K562 (cell line): ENCODE data around the gene UNC13A. TPM values are rescaled to one million over a fixed set of nuclear protein-coding genes. Genes with fewer than 3 reads are reported as not detected.

ENCODE experiments used
- ATAC-seq: fragments of 200-7000 bp; cut with Tn5 transposase; 3 replicates; pipeline ENCODE4 v1.9.1; 2020; ENCODE audit warnings: moderate library complexity
- BruUV-seq: library from RNA; stranded (reverse); fragments of 400-500 nt; replicated peaks from 2 replicates; lab custom pipeline; 2021; lab: Mats Ljungman, UMichigan
- CTCF ChIA-PET: fragments of 300-600 bp; formaldehyde crosslinking; extraction: SDS; loops from one replicate; lab custom pipeline; 2021; ENCODE audit warnings: low intra/inter-chr PET ratio; lab: Yijun Ruan, JAX
- POLR2A ChIA-PET: fragments of 300-600, 350-650 bp; sonication (Branson Sonifier 250); formaldehyde crosslinking; extraction: SDS; loops from one replicate; lab custom pipeline; 2021; ENCODE audit warnings: antibody characterized with exemption, inconsistent platforms; lab: Yijun Ruan, JAX
- DNase-seq, 4 experiments: peaks; one replicate each; pipeline versions ENCODE4 v3.0.0 to v3.0.0-alpha.2; 2011 to 2018; ENCODE audit warnings: low spot score in 3 of 4, mixed read lengths in 3 of 4; ENCODE audit errors: extremely low read depth in 1 of 4
- FAIRE-seq: peaks from 2 replicates; lab custom pipeline; 2011; peaks lifted over from hg19 to GRCh38; lab: Jason Lieb, UNC
- H2AFZ ChIP-seq: 2 replicates; pipeline ENCODE4 v1.6.0; 2011; ENCODE audit warnings: low read depth, low read length, control low read depth, inconsistent platforms
- H3K27ac ChIP-seq: fragments of 200-600 bp; 3 replicates; pipeline ENCODE4 v1.8.0; 2011; ENCODE audit warnings: low read depth, mild to moderate bottlenecking, control low read depth, inconsistent platforms, low read length, moderate library complexity, mixed read lengths; ENCODE audit errors: extremely low read depth
- H3K27me3 ChIP-seq, 2 experiments: fragments of 300-600 bp in 1 of 2; 2 replicates in 1 of 2; 3 replicates in 1 of 2; pipeline versions ENCODE4 v1.6.0 to v1.8.0; 2011; ENCODE audit warnings: inconsistent platforms in 2 of 2, low read length in 2 of 2, mild to moderate bottlenecking in 1 of 2, mixed read lengths in 1 of 2, moderate library complexity in 1 of 2; ENCODE audit not compliant: control insufficient read depth in 2 of 2, insufficient read depth in 2 of 2
- H3K36me3 ChIP-seq: fragments of 300-600 bp; 3 replicates; pipeline ENCODE4 v1.8.0; 2011; ENCODE audit warnings: mild to moderate bottlenecking, low read length, inconsistent platforms; ENCODE audit not compliant: control insufficient read depth, insufficient read depth
- H3K4me1 ChIP-seq, 2 experiments: fragments of 200-600 bp in 1 of 2; replicated peaks in 1 of 2; 2 replicates in 1 of 2; 3 replicates in 1 of 2; pipeline versions ENCODE4 v1.5.1 to v1.8.0; 2011; ENCODE audit warnings: inconsistent platforms in 2 of 2, low read length in 2 of 2, mild to moderate bottlenecking in 1 of 2, mixed read lengths in 1 of 2, moderate library complexity in 1 of 2; ENCODE audit not compliant: control insufficient read depth in 2 of 2, insufficient read depth in 2 of 2
- H3K4me2 ChIP-seq: 2 replicates; pipeline ENCODE4 v1.6.1; 2011; ENCODE audit warnings: low read length, control low read depth, inconsistent platforms, mixed read lengths; ENCODE audit not compliant: insufficient read depth
- H3K4me3 ChIP-seq: fragments of 200-600 bp; sonication (generic), shearing (Covaris generic); 2 replicates; pipeline ENCODE4 v1.5.1; 2016; ENCODE audit warnings: control low read depth, inconsistent platforms
- H3K79me2 ChIP-seq: fragments of 200-600 bp; 3 replicates; pipeline ENCODE4 v1.8.0; 2011; ENCODE audit warnings: low read length, inconsistent platforms; ENCODE audit not compliant: control insufficient read depth, insufficient read depth
- H3K9ac ChIP-seq, 2 experiments: 2 replicates each; pipeline versions ENCODE4 v1.6.0 to v1.6.1; 2011; ENCODE audit warnings: low read depth in 2 of 2, low read length in 2 of 2, control low read depth in 1 of 2, inconsistent platforms in 1 of 2, mild to moderate bottlenecking in 1 of 2, mixed read lengths in 1 of 2; ENCODE audit not compliant: insufficient read depth in 1 of 2
- H3K9me1 ChIP-seq: one replicate; pipeline ENCODE4 v1.6.0; 2011; ENCODE audit warnings: inconsistent platforms, mild to moderate bottlenecking, low read length, moderate library complexity; ENCODE audit not compliant: control insufficient read depth, insufficient read depth
- H3K9me3 ChIP-seq: replicated peaks from 2 replicates; pipeline ENCODE4 v1.5.1; 2011; ENCODE audit warnings: low read depth, low read length, inconsistent platforms; ENCODE audit not compliant: control insufficient read depth, insufficient read depth
- H4K20me1 ChIP-seq: replicated peaks from 2 replicates; pipeline ENCODE4 v1.6.1; 2011; ENCODE audit warnings: low read length, inconsistent platforms, mixed read lengths; ENCODE audit not compliant: control insufficient read depth, insufficient read depth
- ATF3 ChIP-seq, 2 experiments: fragments of 450-650 bp in 1 of 2; sonication (generic) in 1 of 2; formaldehyde crosslinking in 1 of 2; IDR thresholded peaks in 1 of 2; conservative IDR thresholded peaks in 1 of 2; 2 replicates each; pipeline versions ENCODE4 v1.6.1 to v1.8.1; 2016 to 2023; ENCODE audit warnings: mild to moderate bottlenecking in 2 of 2, moderate library complexity in 2 of 2, inconsistent platforms in 1 of 2, missing genetic modification reagents in 1 of 2
- HLTF ChIP-seq: fragments of 450-650 bp; IDR thresholded peaks from 2 replicates; pipeline ENCODE4 v1.6.1; 2016
- KDM1A ChIP-seq, 2 experiments: fragments of 450-650 bp; IDR thresholded peaks; 2 replicates each; pipeline ENCODE4 v1.6.1; 2016; ENCODE audit warnings: mild to moderate bottlenecking in 2 of 2
- MYC ChIP-seq, 2 experiments: fragments of 250-450 bp in 1 of 2; sonication (Bioruptor Pico) in 1 of 2; IDR thresholded peaks; 2 replicates each; pipeline versions ENCODE4 v1.5.1 to v1.6.1; 2012 to 2021; ENCODE audit warnings: low read depth in 2 of 2, borderline replicate concordance in 1 of 2, improper control_type of control experiment in 1 of 2, low read length in 1 of 2, mild to moderate bottlenecking in 1 of 2, moderate library complexity in 1 of 2
- NRF1 ChIP-seq, 2 experiments: fragments of 450-650 bp; IDR thresholded peaks in 1 of 2; conservative IDR thresholded peaks in 1 of 2; 2 replicates each; pipeline ENCODE4 v1.6.1; 2014; ENCODE audit warnings: mild to moderate bottlenecking in 2 of 2
- RBM25 ChIP-seq: fragments of 200-400 bp; formaldehyde crosslinking; IDR thresholded peaks from 2 replicates; pipeline ENCODE4 v1.6.1; 2018; ENCODE audit warnings: low read length, low read depth, moderate library complexity; ENCODE audit not compliant: severe bottlenecking
- ZNF324 ChIP-seq: fragments of 250-450 bp; sonication (Bioruptor Pico); IDR thresholded peaks from 2 replicates; pipeline ENCODE4 v1.4.0; 2020; ENCODE audit warnings: mild to moderate bottlenecking
- ZNF561 ChIP-seq: fragments of 450-650 bp; formaldehyde crosslinking; conservative IDR thresholded peaks from 2 replicates; pipeline ENCODE4 v1.4.0; 2020; ENCODE audit warnings: mild to moderate bottlenecking, moderate library complexity
- WGBS: fragments of 100-300 bp; shearing (Covaris generic); methylation state at CpG from one replicate; pipeline ENCODE4 v1.1.6; 2016; ENCODE audit warnings: low coverage, mixed read lengths; ENCODE audit not compliant: insufficient coverage; ENCODE audit errors: missing lambda C conversion rate; 5-methylcytosine and 5-hydroxymethylcytosine counted together
- in situ Hi-C: fragments of 300-500 bp; cut with MboI; formaldehyde crosslinking; loops from 4 replicates; pipeline ENCODE4 v1.15.0; 2018; ENCODE audit warnings: inconsistent platforms, mixed read lengths
- intact Hi-C: fragments of 100-400 bp; cut with micrococcal nuclease; formaldehyde crosslinking; loops from 2 replicates; pipeline ENCODE4 v1.14.2; 2022
- polyA plus RNA-seq, 8 experiments: library from polyadenylated mRNA; depleted of rRNA in 4 of 8; stranded (reverse) in 5 of 8; unstranded in 3 of 8; fragments of >200 nt; fragmentation: Nextera tagmentation in 2 of 8; fragmentation: Illumina TruSeq in 1 of 8; extraction: Ambion mirVana in 2 of 8; extraction: Trizol in 1 of 8; gene quantifications; 2 replicates each; pipeline versions ENCODE4 v1.2.1 to v1.2.3, GENCODE V29; 2011 to 2014; ENCODE audit warnings: inconsistent platforms in 1 of 8, missing spikeins in 1 of 8
- total RNA-seq, 7 experiments: library from RNA; depleted of rRNA in 6 of 7; stranded (reverse); fragments of >200 nt in 6 of 7; fragmentation: Illumina TruSeq in 2 of 7; extraction: Trizol in 2 of 7; gene quantifications; 2 replicates each; pipeline versions ENCODE4 v1.2.1 to v1.2.3, GENCODE V29; 2011 to 2021; ENCODE audit warnings: low replicate concordance in 1 of 7

Gene UNC13A
- total and polyA plus RNA-seq, 9 of the 15 experiments (the other 6 are each of a cell fraction or from before 2014, with no cell fraction given) = 0.03 to 1.0 (median 0.25) TPM

- no peak overlapping the region for H3K27ac ChIP-seq
- no peak overlapping the region for H3K4me2 ChIP-seq
- TF ChIP-seq NRF1 (conservative IDR thresholded peaks at IDR 0.05 in 1 of 2, IDR thresholded peaks at IDR 0.05 in 1 of 2) = peak; percentile 43 to 58; a peak in 3 of 4 replicates
- TF ChIP-seq ZNF561 = no peak
- no peak for TF ChIP-seq ZNF324 (CRISPR knock-in tag)
- no peak for TF ChIP-seq MYC (IDR thresholded peaks at IDR 0.05; ENCODE audit: low read depth, low read length)
- TF ChIP-seq MYC (CRISPR knock-in tag; IDR thresholded peaks at IDR 0.05; ENCODE audit: borderline replicate concordance, low read depth) = no peak
- TF ChIP-seq HLTF = no peak
- CTCF ChIA-PET = no interaction called here
- ATAC-seq (peak; percentile 74), FAIRE-seq (no peak), DNase-seq (peak in 3 of 4 experiments; percentile 40 to 61 (median 60))
- in situ Hi-C loops (no loop called here), intact Hi-C loops (no loop called here)
- no peaks in the 10 kb centered on the region for H3K9me3 ChIP-seq
- peaks cover 12 to 39% of the 10 kb centered on the region in 2 experiments for H3K27me3 ChIP-seq
- no peaks in the 10 kb centered on the region; the same call in 1 of the 2 replicates for H4K20me1 ChIP-seq
- peaks cover 0 to 16% of the 10 kb centered on the region in 2 experiments; a peak in 2 of 5 replicates for H3K4me1 ChIP-seq
- H2AFZ ChIP-seq = no peak overlapping the region
- no TSS peak for BruUV-seq
- POLR2A ChIA-PET = no interaction called here
- no peaks in the 10 kb centered on the region for H3K9me1 ChIP-seq
- 18% methylated on average over 8 of the region's 9 CpGs for WGBS
- H3K79me2 ChIP-seq = no peaks in the 10 kb centered on the region
- 0 out of 4 replicates have a peak overlapping the region, but pooled peaks of 1 of the 2 experiments have one; percentile 17 for H3K9ac ChIP-seq
- H3K36me3 ChIP-seq = no peaks in the 10 kb centered on the region
- H3K4me3 ChIP-seq = no peak overlapping the region
Observed at GRCh38 chr19:17654993-17655392, 33.2 kb downstream of the UNC13A start.

- intact Hi-C loops = no loop called here
- TF ChIP-seq RBM25 = peak; percentile 66
- no peak for TF ChIP-seq ATF3 (IDR thresholded peaks at IDR 0.05)
- TF ChIP-seq ATF3 (CRISPR knock-in tag; conservative IDR thresholded peaks at IDR 0.05) = no peak
- 0 out of 4 replicates have a peak, but pooled peaks have one; percentile 3 to 4 for TF ChIP-seq KDM1A (IDR thresholded peaks at IDR 0.05)
Observed at GRCh38 chr19:17652627-17653026, 35.5 kb downstream of the UNC13A start.

More at GRCh38 chr19:17652627-17653026, 35.5 kb downstream of the UNC13A start:
- Histone ChIP-seq H3K9me1 (no peaks in the 10 kb centered on the region), H3K4me2 (no peak overlapping the region), H3K4me3 (no peak overlapping the region), H3K79me2 (no peaks in the 10 kb centered on the region), H3K27ac (no peak overlapping the region), H4K20me1 (no peaks in the 10 kb centered on the region; the same call in none of the 2 replicates), H2AFZ (no peak overlapping the region), H3K9me3 (no peaks in the 10 kb centered on the region), H3K4me1 (peaks cover 0 to 29% of the 10 kb centered on the region in 2 experiments; a peak in 3 of 5 replicates), H3K9ac (no peak overlapping the region), H3K36me3 (no peaks in the 10 kb centered on the region), H3K27me3 (peaks cover 9 to 38% of the 10 kb centered on the region in 2 experiments)
- DNase-seq (no peak), FAIRE-seq (no peak), ATAC-seq (no peak)
- BruUV-seq = no TSS peak
- ChIA-PET POLR2A (interaction anchor here (0.6 kb wide), 1 partner anchor 106 kb away, joined by 4 read pairs; no protein-coding TSS in a partner anchor), CTCF (no interaction called here)
- WGBS = 2% methylated on average over 4 of the region's 4 CpGs
- in situ Hi-C loops = no loop called here
